H9 (cell line): ENCODE measurements around the gene FBLL1. TPM values are rescaled to one million over a fixed set of nuclear protein-coding genes. Genes with fewer than 3 reads are reported as not detected.

Source experiments
- DNase-seq: peaks from one replicate; pipeline ENCODE4 v3.0.0-alpha.2; 2017
- H2AFZ ChIP-seq: one replicate; pipeline ENCODE4 v1.6.1; 2013; ENCODE audit warnings: mild to moderate bottlenecking, low read length, control low read depth, moderate library complexity
- H2AK5ac ChIP-seq: 2 replicates; pipeline ENCODE4 v1.6.1; 2013; ENCODE audit warnings: low read length, control low read depth, mixed read lengths; ENCODE audit not compliant: insufficient read length
- H2BK120ac ChIP-seq: one replicate; pipeline ENCODE4 v1.6.1; 2013; ENCODE audit warnings: low read depth, mild to moderate bottlenecking, low read length, control low read depth, inconsistent platforms; ENCODE audit not compliant: poor library complexity, severe bottlenecking
- H2BK12ac ChIP-seq: 2 replicates; pipeline ENCODE4 v1.6.1; 2013; ENCODE audit warnings: low read length, control low read depth, mixed read lengths, low read depth; ENCODE audit not compliant: insufficient read length
- H2BK15ac ChIP-seq: 2 replicates; pipeline ENCODE4 v1.6.1; 2013; ENCODE audit warnings: low read depth, low read length, control low read depth
- H2BK20ac ChIP-seq: one replicate; pipeline ENCODE4 v1.6.1; 2013; ENCODE audit warnings: low read depth, mild to moderate bottlenecking, low read length, control low read depth, inconsistent platforms; ENCODE audit not compliant: poor library complexity, severe bottlenecking
- H2BK5ac ChIP-seq: 2 replicates; pipeline ENCODE4 v1.6.1; 2013; ENCODE audit warnings: low read length, control low read depth, mixed read lengths; ENCODE audit not compliant: insufficient read length
- H3K14ac ChIP-seq: 2 replicates; pipeline ENCODE4 v1.6.1; 2013; ENCODE audit warnings: low read length, control low read depth; ENCODE audit not compliant: insufficient read depth
- H3K18ac ChIP-seq: 2 replicates; pipeline ENCODE4 v1.6.1; 2013; ENCODE audit warnings: low read depth, mild to moderate bottlenecking, mixed read lengths, low read length, control low read depth; ENCODE audit not compliant: insufficient read length
- H3K23ac ChIP-seq: 2 replicates; pipeline ENCODE4 v1.6.1; 2013; ENCODE audit warnings: low read length, control low read depth, mixed read lengths, low read depth; ENCODE audit not compliant: insufficient read length
- H3K23me2 ChIP-seq: 2 replicates; pipeline ENCODE4 v1.6.1; 2013; ENCODE audit warnings: low read depth, mild to moderate bottlenecking, mixed read lengths, low read length, control low read depth; ENCODE audit not compliant: insufficient read length, poor library complexity, severe bottlenecking
- H3K27ac ChIP-seq: 2 replicates; pipeline ENCODE4 v1.5.1; 2013; ENCODE audit warnings: low read length, control low read depth, mixed read lengths, low read depth; ENCODE audit not compliant: insufficient read length
- H3K27me3 ChIP-seq: 2 replicates; pipeline ENCODE4 v1.6.1; 2013; ENCODE audit warnings: low read length, control low read depth, inconsistent platforms; ENCODE audit not compliant: insufficient read depth
- H3K4ac ChIP-seq: 2 replicates; pipeline ENCODE4 v1.6.1; 2013; ENCODE audit warnings: low read depth, mild to moderate bottlenecking, control low read depth, inconsistent platforms, low read length, moderate library complexity
- H3K4me1 ChIP-seq: 2 replicates; pipeline ENCODE4 v1.6.1; 2013; ENCODE audit warnings: low read length, control low read depth, inconsistent platforms; ENCODE audit not compliant: insufficient read depth
- H3K4me2 ChIP-seq: 2 replicates; pipeline ENCODE4 v1.6.1; 2013; ENCODE audit warnings: low read length, control low read depth, mixed read lengths; ENCODE audit not compliant: insufficient read length, insufficient read depth
- H3K56ac ChIP-seq: 2 replicates; pipeline ENCODE4 v1.6.1; 2013; ENCODE audit warnings: low read depth, mild to moderate bottlenecking, mixed read lengths, low read length, control low read depth; ENCODE audit not compliant: insufficient read length
- H3K79me1 ChIP-seq: 2 replicates; pipeline ENCODE4 v1.6.1; 2013; ENCODE audit warnings: low read depth, mild to moderate bottlenecking, moderate library complexity, low read length, control low read depth, inconsistent platforms; ENCODE audit not compliant: insufficient read depth, poor library complexity, severe bottlenecking
- H3K79me2 ChIP-seq: 2 replicates; pipeline ENCODE4 v1.6.1; 2013; ENCODE audit warnings: low read length, control low read depth, inconsistent platforms; ENCODE audit not compliant: insufficient read depth
- H3K9ac ChIP-seq: 2 replicates; pipeline ENCODE4 v1.6.1; 2013; ENCODE audit warnings: low read length, control low read depth, mixed read lengths; ENCODE audit not compliant: insufficient read length; ENCODE audit errors: extremely low read depth
- H3K9me3 ChIP-seq: one replicate; pipeline ENCODE4 v1.6.1; 2013; ENCODE audit warnings: low read depth, low read length, inconsistent platforms; ENCODE audit not compliant: control insufficient read depth
- H3T11ph ChIP-seq: one replicate; pipeline ENCODE4 v1.6.1; 2013; ENCODE audit warnings: mild to moderate bottlenecking, low read length, control low read depth, inconsistent platforms
- H4K20me1 ChIP-seq: one replicate; pipeline ENCODE4 v1.6.1; 2013; ENCODE audit not compliant: control insufficient read depth, insufficient read length, insufficient read depth
- H4K5ac ChIP-seq: 2 replicates; pipeline ENCODE4 v1.6.1; 2013; ENCODE audit warnings: low read depth, mild to moderate bottlenecking, mixed read lengths, low read length, control low read depth; ENCODE audit not compliant: insufficient read length
- H4K8ac ChIP-seq: replicated peaks from 2 replicates; pipeline ENCODE4 v1.6.1; 2013; ENCODE audit warnings: low read length, control low read depth, mixed read lengths, low read depth; ENCODE audit not compliant: insufficient read length
- H4K91ac ChIP-seq: 2 replicates; pipeline ENCODE4 v1.6.1; 2013; ENCODE audit warnings: low read depth, mild to moderate bottlenecking, moderate library complexity, mixed read lengths, low read length, control low read depth; ENCODE audit not compliant: insufficient read length
- H3K27ac Mint-ChIP-seq, 3 experiments: 2 replicates in 2 of 3; 3 replicates in 1 of 3; pipeline ENCODE4 v1.8.0; 2020 to 2021; ENCODE audit warnings: mixed read lengths in 3 of 3, mild to moderate bottlenecking in 1 of 3, moderate library complexity in 1 of 3
- H3K27me3 Mint-ChIP-seq: 2 replicates; pipeline ENCODE4 v1.8.0; 2021; ENCODE audit warnings: low read depth, mild to moderate bottlenecking, moderate library complexity, mixed read lengths
- H3K36me3 Mint-ChIP-seq, 3 experiments: 2 replicates in 2 of 3; 3 replicates in 1 of 3; pipeline ENCODE4 v1.8.0; 2020 to 2021; ENCODE audit warnings: low read depth in 3 of 3, mixed read lengths in 3 of 3; ENCODE audit not compliant: insufficient read depth in 1 of 3
- H3K4me1 Mint-ChIP-seq, 2 experiments: 2 replicates each; pipeline ENCODE4 v1.8.0; 2020; ENCODE audit warnings: mixed read lengths in 2 of 2
- H3K4me3 Mint-ChIP-seq, 2 experiments: 2 replicates in 1 of 2; 3 replicates in 1 of 2; pipeline ENCODE4 v1.8.0; 2020 to 2021; ENCODE audit warnings: mild to moderate bottlenecking in 2 of 2, mixed read lengths in 2 of 2, moderate library complexity in 1 of 2
- H3K9me3 Mint-ChIP-seq, 2 experiments: 2 replicates in 1 of 2; 3 replicates in 1 of 2; pipeline ENCODE4 v1.8.0; 2020; ENCODE audit warnings: mild to moderate bottlenecking in 2 of 2, mixed read lengths in 2 of 2, moderate library complexity in 1 of 2
- WGBS: extraction: QIAGEN DNeasy Blood & Tissue Kit; methylation state at CpG from one replicate; pipeline ENCODE4 v1.1.7; 2013; ENCODE audit warnings: missing lambda C conversion rate, low lambda C conversion rate, mixed read lengths; ENCODE audit not compliant: insufficient read length; ENCODE audit errors: extremely low coverage; 5-methylcytosine and 5-hydroxymethylcytosine counted together
- total RNA-seq: library from RNA; stranded (reverse); gene quantifications from 2 replicates; pipeline ENCODE4 v1.2.1, GENCODE V29; 2021
- TF ChIP-seq, protein P1 (sequence below): fragments of 200-600 bp; sonication (generic); conservative IDR thresholded peaks from 3 replicates; pipeline ENCODE4 v1.8.0; 2021; ENCODE audit warnings: antibody characterized with exemption, mild to moderate bottlenecking

FBLL1 gene
- total RNA-seq, 1 experiment from 2014 or later: 3.6 TPM

DNA sequence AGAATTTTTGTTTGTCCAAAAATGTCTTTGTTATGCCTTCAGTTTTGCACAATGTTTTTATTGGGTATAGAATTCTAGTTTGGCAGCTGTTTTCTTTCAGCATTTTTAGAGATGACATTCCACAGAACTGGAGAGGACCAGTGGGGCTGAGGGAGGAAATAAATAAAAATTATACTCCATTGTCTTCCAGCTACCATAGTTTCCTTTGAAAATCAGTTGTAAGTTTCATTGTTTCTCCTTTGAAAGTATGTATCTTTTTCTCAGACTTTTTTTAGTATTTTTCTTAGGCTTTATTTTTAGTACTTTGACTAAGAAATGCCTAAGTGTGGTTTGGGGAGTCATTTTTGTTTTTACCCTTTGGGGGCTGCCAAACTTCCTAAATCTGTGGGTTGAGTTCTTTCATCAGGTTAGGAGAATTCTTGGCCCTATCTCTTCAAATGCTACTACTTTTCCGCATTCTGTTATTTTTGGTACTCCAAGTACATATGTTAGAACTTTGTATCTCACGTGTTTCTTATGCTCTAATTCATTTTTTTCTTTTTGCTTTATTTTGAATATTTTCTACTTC is 15.2 kb upstream of the FBLL1 start:
- no peaks in the 10 kb centered on the region for H3K27me3 Mint-ChIP-seq
- Histone ChIP-seq H2AK5ac (no peak overlapping the region), H3K9me3 (no peaks in the 10 kb centered on the region), H3K4me1 (no peaks in the 10 kb centered on the region), H3K56ac (no peak overlapping the region), H3K27ac (no peak overlapping the region), H3K27me3 (no peaks in the 10 kb centered on the region), H3K79me2 (no peaks in the 10 kb centered on the region), H3K14ac (no peak overlapping the region), H3K4ac (no peak overlapping the region), H3K18ac (no peak overlapping the region), H3K9ac (no peak overlapping the region), H3K4me2 (no peak overlapping the region), H4K20me1 (no peaks in the 10 kb centered on the region), H4K8ac (no peak overlapping the region), H4K5ac (no peak overlapping the region), H3K79me1 (no peaks in the 10 kb centered on the region), H2BK20ac (no peak overlapping the region), H4K91ac (no peak overlapping the region), H3T11ph (no peak overlapping the region), H2BK5ac (no peak overlapping the region), H2BK15ac (no peak overlapping the region), H2BK12ac (no peak overlapping the region), H3K23ac (no peak overlapping the region), H2BK120ac (no peak overlapping the region), H3K23me2 (no peaks in the 10 kb centered on the region), H2AFZ (no peak overlapping the region)
- no peak overlapping the region for H3K27ac Mint-ChIP-seq
- TF ChIP-seq, protein P1, sequence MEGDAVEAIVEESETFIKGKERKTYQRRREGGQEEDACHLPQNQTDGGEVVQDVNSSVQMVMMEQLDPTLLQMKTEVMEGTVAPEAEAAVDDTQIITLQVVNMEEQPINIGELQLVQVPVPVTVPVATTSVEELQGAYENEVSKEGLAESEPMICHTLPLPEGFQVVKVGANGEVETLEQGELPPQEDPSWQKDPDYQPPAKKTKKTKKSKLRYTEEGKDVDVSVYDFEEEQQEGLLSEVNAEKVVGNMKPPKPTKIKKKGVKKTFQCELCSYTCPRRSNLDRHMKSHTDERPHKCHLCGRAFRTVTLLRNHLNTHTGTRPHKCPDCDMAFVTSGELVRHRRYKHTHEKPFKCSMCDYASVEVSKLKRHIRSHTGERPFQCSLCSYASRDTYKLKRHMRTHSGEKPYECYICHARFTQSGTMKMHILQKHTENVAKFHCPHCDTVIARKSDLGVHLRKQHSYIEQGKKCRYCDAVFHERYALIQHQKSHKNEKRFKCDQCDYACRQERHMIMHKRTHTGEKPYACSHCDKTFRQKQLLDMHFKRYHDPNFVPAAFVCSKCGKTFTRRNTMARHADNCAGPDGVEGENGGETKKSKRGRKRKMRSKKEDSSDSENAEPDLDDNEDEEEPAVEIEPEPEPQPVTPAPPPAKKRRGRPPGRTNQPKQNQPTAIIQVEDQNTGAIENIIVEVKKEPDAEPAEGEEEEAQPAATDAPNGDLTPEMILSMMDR: no peak
- H3K9me3 Mint-ChIP-seq: peaks cover 3 to 9% of the 10 kb centered on the region in 2 experiments; a peak in 3 of 5 replicates
- WGBS: no CpG with 5 or more reads among the region's 2 CpGs
- H3K4me1 Mint-ChIP-seq: no peaks in the 10 kb centered on the region
- DNase-seq: no peak
- H3K4me3 Mint-ChIP-seq: no peak overlapping the region
- peaks cover 63 to 90% (median 89%) of the 10 kb centered on the region in 3 experiments for H3K36me3 Mint-ChIP-seq
